Bone marrow (tissue), 2 donors: ENCODE measurements around the gene ZNF792.
"Not testable (repeated sequence)": the region's sequence is repeated elsewhere in the genome, so short reads cannot be mapped to it uniquely, and the experiment has no call there.

Experiments used
- DNase-seq, 2 donors: peaks; one replicate each; lab custom pipeline; 2025; lab: John Stamatoyannopoulos, UW

Gene ZNF792

DNA sequence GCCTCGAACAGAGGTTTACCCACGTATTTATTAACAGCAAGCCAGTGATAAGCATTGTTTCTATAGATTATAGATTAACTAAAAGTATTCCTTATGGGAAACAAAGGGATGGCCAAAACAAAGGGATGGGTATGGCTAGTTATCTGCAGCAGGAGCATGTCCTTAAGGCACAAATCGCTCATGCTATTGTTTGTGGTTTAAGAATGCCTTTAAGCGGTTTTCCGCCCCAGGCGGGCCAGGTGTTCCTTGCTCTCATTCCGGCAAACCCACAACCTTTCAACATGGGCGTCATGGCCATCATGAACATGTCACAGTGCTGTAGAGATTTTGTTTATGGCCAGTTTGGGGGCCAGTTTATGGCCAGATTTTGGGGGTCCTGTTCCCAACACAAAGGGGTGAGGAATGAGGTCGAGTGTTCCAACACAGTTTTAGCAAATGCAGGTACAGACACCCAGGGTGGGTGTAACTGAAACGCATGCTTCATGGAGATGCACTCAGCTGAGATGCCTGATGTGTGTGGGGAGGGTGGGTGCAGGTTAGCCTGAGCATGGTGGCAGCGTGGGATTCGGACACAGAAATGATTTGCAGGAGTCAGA, 6.3 kb upstream of the ZNF792 start:
- DNase-seq, result not testable (repeated sequence)

DNA sequence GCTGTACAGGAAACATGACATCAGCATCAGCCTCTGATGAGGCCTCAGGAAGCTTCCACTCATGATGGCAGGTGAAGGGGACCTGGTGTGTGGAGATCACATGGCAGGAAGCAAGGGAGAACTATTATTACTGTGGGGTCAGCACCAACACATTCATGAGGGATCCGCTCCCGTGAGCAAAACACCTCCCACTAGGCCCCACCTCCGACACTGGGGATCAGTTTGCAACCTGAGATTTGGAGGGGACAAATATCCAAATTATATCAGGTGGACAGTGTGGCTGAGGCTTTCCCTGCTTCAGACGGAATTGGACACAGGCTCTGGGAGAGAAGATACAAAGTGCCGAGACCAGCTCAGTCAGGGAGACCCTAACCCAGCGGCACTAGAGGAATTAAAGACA, 5.7 kb upstream of the ZNF792 start:
- DNase-seq, result no peak

DNA sequence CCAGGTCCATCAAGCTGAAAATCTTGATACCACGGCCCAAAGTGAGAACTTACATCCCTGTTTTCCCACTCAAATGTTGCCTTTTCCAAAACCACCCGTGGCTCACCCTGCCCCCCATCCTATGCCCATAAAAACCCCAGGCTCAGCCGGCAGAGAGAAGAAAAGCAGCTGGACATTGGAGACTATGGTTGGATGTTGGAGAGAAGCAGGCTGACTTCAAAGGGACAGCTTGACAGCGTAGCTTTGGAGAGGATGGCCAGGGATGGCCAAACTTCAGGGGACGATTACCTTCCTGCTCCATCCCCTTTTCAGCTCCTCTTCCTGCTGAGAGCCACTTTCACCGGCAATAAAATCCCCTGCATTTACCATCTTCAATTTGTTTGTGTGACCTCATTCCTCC, 3.5 kb upstream of the ZNF792 start:
- no peak for DNase-seq

DNA sequence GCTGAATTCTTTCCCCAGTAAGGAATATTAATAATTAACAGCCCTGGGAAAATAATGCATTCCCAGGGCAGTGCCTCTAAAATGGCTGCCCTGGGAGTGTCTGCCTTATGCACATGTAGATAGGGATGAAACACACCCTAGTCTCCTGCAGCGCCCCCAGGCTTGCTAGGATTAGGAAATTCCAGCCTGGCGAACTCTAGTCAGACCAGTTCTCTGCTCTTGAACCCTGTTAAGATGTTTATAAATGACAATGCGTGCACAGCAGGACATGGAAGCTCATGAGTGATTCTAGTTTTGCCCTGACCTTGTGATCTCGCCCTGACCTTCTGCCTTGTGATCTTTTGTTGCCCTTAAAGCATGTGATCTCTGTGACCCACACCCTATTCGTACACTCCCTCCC, 1.5 kb upstream of the ZNF792 start:
- DNase-seq, result not testable (repeated sequence)

DNA sequence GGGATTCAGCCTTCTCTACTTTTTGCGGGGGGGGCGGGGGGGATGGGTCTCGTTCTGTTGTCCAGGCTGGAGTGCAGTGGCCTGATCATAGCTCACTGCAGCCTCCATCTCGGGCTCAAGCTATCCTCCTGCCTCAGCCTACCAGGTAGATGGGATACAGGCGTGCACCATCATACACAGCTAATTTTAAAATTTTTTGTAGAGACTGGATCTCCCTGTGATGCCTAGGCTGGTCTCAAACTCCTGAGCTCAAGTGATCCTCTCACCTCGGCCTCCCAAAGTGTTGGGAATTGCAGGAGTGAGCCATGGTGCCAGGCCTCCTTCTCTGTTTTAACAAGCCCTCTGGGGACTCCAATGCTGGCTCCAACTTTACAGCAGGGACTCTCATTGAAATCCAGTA, 569 bp upstream of the ZNF792 start:
- no peak for DNase-seq

DNA sequence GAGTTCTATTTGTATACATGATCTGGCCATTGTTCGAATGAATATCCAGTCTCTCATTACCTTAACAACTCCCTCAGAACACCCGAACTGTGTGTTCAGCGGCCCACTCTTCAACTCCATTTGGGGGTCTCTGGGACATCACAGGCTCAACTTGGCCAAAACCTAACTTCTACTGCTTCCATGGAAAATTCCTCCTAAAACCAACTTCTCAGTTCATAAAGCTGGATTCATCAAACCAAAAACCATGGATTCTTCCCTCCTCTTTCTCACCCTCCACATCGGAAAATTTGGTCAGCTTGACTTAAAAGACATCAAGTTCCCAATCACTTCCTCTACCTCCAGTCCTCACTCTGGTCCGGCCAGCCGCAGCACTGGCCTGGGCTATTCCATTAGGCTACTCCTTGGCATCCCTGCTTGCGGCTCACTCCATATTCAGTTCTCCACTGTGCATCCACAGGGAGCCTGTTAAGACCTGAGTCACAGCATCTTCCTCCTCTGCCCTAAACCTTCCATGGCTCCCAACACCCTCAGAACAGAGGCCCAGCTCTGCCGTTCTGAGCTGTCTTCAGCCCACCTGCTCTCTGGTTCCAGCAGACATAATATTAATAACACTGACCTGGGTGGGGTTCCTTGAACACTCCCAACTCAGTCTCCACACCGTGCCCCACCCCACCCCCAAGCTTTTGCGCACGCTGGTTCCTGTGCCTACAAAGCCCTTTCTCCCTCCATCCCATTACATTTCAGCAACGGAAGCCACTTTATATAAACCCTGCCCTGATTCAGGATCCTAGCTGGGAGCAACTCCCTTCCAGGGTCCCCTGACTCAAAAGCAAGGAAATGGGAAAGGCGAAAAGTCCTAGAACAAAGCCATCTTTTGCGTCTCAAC, 1.1 kb downstream of the ZNF792 start:
- DNase-seq, result no peak

DNA sequence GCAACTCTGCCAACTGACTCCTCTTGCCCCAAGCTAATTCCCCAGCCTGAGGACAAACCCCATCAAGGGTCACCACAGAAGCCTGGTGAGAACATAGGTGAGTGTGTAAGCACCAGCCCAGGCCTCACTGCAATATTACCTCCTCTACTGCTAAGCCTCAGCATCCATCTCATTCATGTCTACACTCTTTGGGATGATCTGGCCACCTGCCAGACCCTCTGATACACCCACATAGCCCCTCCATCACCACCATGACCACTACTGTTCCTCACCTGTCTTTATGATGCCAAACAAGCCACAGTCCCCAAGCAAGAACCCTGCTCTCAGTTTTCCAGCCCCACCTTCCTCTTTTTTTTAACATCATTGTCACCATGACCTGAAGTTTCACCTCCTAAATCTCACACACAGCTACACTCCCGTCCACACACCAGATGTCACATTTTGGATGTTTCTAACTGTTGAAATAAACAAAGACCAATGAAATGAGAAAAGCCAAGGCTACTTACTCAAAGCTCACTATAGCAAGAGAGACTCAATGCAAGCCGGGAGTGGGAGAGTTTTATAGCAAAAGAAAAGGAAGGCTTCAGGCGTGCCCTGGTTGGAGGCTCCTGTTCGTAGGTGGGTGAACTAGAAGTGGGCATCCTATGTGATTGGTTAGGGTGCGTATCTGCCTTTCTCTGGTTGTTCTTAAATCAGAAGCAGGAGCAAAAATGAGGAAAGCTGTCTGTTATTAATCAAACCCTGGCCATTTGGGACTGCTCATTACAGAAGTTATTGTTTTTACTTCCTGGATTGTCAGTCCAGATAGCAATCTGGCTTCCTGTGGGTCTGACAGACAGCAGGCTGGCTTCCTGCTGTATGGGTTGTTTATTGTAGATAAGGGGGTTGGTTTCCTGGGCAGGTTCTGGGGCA, 2.0 kb downstream of the ZNF792 start:
- peak in 1 of 2 donors; percentile 82 for DNase-seq

DNA sequence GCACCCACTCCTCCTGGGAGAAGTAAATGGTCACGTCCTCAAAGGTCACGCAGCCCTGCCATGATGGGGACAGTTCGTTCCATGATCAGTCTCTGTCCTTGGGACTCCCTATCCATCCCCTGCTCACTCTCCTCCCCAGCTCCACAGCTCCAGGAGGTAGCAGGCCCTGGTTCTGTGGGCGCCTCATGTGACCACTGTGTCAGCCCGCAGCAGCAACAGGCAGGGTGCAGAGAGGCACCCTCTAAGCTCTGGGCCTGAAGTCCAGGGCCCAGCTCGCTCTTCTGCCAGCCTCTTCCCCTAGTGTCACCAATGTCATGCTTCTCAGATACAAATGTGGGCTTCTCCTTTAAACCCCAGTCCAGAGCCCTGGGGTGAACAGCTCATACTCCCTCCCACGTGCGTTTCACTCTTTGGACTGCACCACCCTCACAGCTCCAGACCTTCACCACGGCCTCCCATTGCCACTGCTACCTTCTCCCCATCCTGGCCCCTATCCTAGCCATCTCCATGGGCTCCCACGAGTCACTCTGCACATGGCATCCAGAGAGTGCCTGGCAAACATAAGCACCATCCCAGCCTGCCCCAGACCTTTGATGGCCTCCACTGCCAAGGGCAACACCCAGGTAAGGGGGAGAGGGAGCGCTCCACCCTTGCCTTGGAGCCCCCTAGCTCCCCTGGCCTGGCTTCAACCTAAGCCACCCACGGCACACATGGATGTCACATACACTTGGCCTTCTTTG, 2.9 kb downstream of the ZNF792 start:
- DNase-seq, result no peak

DNA sequence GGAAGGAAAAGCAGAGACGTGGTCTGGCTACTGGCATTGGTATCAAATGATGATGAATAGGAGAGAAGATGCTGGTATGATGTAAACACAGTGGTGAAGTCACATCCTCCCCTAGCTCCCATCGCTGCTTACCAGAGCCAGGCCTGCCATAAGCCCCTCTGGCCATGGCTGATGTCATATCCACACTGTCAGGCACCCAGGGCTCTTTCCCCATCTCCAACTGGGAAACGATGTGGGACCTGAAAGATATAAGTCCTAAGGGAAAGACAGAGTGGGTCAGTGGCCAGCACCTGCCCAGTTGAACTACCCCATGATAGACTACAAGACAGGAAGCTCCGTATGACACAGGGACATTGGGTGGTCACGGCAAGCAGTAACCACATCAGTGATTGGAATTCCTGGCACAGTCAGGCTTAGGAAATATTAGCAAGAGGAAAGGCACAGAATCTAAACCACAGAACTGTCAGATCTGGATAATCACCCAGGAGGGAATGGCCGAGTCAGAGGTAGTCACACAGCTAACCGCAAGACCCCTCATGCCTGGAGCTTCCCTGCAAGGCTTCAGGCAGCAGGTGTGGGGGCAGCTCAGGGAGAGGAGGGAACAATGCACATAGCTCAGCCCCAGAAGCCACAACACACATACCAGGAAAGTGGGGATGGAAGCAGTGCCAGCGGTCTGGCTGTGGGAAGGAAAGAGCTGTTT, 3.8 kb downstream of the ZNF792 start:
- no peak for DNase-seq

DNA sequence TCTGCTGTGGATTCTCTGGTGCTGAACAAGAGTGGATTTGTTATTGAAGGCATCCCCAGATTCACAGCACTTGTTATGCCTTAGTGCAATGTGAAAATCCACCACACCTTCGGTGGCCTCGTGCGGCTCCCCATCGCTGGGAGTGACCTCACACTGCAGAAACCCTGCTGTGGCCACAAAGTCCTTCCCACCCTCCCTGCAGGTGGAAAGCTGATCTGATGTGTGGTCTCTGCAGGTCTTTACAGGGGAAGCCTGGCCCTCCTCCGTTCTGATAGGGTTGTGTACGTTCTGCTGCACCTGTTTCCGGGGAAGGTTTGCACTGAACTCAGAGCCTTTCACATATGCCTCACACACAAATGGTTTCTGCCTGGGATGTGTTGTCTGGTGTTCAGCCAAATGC, 5.0 kb downstream of the ZNF792 start:
- no peak for DNase-seq

DNA sequence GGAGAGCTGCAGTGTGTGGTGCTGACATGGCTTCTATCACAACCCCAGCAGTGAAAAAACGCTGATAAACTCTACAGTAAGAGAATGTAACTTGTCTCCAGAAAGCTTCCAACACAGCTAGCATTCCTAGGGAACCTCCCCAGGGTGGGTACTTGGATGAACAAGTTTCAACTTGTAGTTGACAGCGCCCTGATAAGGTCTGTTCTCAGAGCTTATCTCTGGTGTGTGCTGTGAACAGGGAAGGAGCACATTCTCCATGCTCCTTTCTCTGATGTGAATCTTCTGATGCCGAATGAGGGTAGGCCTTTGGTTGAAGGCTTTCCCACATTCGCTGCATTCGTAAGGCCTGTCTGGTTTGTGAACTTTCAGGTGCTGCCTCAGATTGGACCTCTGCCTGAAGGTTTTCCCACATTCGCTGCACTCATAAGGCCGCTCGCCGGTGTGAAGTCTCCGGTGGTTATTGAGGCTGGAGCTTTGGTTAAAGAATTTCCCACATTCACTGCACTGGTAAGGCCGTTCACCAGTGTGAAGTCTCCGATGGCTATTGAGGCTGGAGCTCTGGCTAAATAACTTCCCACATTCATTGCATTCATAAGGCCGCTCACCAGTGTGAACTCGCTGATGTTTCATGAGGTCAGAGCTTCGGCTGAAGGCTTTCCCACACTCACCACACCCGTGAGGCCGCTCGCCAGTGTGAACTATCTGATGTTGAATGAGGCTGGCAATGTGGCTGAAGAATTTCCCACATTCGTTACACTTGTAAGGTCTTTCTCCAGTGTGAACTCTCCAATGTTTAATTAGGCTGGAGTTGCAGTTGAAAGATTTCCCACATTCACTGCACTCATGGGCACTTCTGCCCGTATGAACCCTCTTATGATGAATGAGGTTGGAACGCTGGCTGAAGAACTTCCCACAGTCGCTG, 5.9 kb downstream of the ZNF792 start:
- no peak for DNase-seq

DNA sequence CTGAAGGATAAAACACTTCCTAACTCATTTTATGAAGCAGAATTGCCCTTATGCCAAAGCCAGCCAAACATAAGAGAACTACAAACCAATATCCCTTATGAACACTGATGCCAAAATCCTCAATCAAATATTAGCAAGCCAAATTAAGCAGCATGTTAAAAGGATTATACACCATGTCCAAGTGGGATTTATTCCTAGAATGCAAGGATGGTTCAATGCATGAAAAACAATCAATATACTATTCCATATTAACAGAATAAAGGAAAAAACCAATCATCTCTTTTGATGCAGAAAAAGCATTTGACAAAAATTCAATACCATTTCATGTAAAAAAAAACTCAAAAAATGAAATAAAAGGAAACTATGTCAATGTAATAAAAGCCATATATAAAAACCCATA, 10.9 kb downstream of the ZNF792 start:
- no peak for DNase-seq

DNA sequence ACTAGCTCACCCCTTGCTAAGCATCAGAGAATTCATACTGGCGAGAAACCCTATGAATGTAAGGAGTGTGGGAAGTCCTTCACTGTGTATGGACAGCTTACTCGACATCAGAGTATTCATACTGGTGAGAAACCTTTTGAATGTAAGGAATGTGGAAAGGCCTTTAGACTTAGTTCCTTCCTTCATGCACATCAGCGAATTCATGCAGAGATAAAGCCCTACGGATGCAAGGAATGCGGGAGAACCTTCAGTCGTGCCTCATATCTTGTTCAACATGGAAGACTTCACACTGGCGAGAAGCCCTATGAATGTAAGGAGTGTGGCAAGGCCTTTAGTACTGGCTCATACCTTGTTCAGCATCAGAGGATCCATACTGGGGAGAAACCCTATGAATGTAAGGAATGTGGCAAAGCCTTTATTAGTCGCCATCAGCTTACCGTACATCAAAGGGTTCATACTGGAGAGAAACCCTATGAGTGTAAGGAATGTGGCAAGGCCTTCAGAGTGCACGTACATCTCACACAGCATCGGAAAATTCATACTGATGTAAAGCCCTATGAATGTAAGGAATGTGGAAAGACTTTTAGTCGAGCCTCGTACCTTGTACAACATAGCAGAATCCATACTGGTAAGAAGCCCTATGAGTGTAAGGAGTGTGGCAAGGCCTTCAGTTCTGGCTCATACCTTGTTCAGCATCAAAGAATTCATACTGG, 20.0 kb downstream of the ZNF792 start:
- no peak for DNase-seq

DNA sequence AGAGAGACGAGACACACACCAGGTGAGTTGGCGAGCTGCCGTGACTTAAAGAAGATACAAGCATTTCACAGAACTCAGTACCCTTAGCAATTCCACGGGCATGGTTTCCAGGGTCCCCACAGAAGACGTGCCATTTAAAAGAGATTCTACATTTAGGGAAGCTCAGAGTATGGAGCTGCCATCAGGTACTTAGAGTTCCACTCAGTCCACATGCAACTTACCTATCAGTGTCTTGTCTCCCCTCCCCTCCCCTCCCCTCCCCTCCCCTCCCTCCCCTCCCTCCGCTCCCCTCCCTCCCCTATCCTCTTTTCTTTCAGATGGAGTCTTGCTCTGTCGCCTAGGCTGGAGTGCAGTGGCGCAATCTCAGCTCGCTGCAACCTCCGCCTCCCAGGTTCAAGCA, 25.1 kb downstream of the ZNF792 start:
- no peak for DNase-seq

DNA sequence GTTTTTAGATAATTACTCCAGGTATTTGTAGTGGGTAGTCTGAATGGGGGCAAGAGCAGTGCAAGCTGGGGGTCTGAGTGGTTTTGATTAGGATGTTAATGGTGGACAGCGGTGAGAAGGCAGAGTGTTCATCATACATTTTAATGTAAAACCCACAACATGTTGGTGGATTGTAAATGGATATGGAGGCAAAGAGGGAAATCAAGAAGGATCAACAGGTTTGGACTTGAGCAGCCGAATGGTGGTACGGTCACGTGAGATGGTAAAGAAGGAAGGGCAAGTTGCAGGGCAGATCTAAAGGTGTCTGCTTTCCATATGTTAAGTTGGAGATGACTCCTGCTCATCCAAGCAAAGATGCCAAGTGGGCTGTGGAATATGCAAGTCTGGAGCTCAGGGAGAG, 27.8 kb downstream of the ZNF792 start:
- no peak for DNase-seq

DNA sequence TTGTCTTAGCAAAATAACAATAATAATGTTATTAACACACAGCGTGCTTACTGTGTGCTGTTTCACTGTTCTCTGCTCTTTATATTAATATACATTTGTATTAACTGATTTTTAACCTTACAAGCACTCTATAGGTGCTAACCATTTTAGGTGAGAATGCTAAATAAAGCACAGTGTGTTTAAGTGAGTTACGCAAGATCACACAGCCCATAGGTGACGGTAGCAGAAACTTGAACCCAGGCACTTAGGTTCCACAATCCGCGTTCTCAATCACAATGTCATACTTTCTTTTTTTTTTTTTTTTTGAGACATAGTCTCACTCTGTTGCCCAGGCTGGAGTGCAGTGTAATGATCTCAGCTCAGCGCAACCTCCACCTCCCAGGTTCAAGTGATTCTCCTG, 31.5 kb downstream of the ZNF792 start:
- DNase-seq, result no peak

DNA sequence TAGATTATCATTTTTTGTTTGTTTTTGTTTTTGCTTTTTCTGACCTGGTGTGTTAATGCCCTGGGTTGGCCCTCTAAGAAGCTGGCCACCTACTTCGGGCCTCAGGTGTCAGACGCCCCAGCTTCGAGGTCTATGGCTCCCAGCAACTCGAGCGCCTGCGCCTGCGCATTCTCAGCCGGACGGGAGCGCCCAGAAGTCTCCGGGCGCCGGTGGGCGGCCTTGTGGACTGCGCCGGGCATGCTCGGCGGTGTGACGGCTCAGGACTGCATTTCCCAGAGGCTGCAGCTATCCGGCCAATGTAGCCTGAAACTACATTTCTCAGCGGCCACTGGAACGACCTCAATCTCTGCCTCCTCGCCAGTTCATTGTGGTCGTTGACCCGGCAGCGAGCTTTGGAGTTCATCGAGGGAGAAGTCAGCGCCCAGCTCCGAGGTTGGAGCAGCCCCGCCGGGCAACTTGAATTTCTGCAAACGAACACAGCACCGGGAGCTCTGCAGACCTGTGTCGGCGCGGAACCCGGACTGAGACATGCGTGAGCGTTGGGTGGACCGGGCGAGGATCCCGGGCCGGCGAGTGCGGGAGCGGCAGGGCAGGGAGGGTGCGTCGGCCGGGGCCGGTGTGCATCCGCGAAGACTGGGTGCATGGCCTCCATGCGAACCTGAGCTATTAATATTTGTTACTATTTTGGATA, 37.2 kb downstream of the ZNF792 start, which contains the start of gene ZNF30:
TSS of gene ZNF30 (plus strand) at position 219 of the 691 bp plus-strand sequence. CDS start 3,045 bp downstream, outside the sequence.
- DNase-seq, result peak; percentile 12 to 51

DNA sequence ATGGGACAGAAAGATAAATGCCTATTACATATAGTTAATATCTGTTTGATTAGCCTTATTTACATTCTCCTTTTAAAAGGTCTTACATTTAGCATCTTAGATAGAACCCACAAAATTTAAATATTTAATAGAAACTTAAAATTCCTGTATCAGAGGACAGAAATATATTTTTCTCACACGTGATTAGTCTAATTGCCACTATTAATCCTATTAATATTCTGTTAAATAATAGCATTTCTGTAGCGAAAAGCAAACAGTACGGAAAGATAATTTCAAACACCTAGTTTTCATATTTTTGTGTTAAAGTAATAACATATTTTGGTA, 37.7 kb downstream of the ZNF792 start:
- no peak for DNase-seq

DNA sequence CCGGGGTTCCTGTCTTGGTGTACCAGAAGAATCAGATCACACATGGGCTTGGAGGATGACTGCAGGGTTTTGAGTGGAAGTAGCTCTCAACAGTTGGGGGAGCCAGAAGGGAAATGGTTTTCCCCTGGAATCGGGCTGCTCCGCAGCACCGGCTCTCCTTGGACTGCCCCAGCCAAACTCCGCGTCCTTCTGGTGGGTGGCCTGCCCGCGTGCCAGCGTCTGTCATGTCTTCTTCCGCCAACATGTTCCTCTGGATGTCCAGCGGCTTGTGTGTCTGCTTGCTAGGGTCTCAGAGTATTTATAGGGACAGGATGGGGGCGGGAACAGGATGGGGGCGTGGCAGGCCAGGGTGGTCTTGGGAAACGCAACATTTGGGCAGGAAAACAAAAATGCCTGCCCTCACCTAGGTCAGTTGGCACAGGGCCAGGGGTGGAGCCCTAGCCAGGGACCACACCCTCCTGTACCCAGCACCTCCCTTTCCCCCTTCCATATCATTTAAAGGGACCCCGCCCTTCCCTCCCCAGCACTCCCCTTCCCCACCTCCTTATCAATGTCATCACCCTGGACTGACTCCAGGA, 38.7 kb downstream of the ZNF792 start:
- DNase-seq, result no peak
